ENCODE results near the gene PHACTR1. TPM values are rescaled to one million over a fixed set of nuclear protein-coding genes. Genes with fewer than 3 reads are reported as not detected.

Gene PHACTR1
- total RNA-seq, 8 experiments from 2014 or later, result 2.7 to 24.5 (median 16.4) TPM

DNA sequence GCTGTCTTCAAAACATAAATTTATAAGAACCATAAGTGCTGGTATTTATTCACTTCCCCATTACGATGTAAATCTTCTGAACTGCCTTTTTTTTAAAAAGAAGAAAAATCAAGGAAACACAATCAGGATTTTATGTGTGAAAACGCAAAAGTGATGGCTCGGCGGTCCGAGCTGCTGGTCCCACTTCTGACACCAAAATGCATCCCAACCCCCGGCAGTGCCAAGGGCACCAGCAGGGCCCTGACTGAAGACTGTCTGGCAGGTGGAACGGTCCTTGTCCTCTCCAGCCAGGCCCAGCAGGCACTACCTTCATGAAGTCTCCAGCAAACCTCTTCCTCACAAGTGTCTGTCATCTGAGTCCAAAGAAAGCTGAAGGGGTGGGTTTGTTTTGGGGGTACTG is 570.5 kb downstream of the PHACTR1 start:
- in situ Hi-C loops (cut with MboI; ENCODE audit: low pct_unique_long_range_greater_than_20kb in 2 of 9, low sequenced_read_pairs in 9 of 9, unreplicated experiment in 9 of 9), result loop anchor here in 1 of 9 experiments (25.0 kb wide), 1 partner anchor 375 kb away; no protein-coding TSS in a partner anchor
- H3K4me1 ChIP-seq (replicated peaks in 1 of 2), result peaks cover 7 to 15% of the 10 kb centered on the region in 2 donors
- no peak overlapping the region for H3K27ac ChIP-seq
- 89 to 100% (median 100%) methylated on average over 1 to 6 of the region's 7 CpGs; no CpG with 5 or more reads in 3 of the 10 experiments for WGBS, 10 experiments
- no peak overlapping the region for H3K4me3 ChIP-seq
- no peak for ATAC-seq (replicated peaks in 6 of 8)

GRCh38 chr6:13288481-13288880 is 571.9 kb downstream of the PHACTR1 start:
- in situ Hi-C loops (cut with MboI; ENCODE audit: low pct_unique_long_range_greater_than_20kb in 2 of 9, low sequenced_read_pairs in 9 of 9, unreplicated experiment in 9 of 9), result loop anchor here in 1 of 9 experiments (25.0 kb wide), 1 partner anchor 376 kb away; no protein-coding TSS in a partner anchor
- no peak overlapping the region for H3K27ac ChIP-seq
- ATAC-seq (replicated peaks in 6 of 8), result no peak
- H3K4me3 ChIP-seq, result no peak overlapping the region
- 90 to 96% (median 95%) methylated on average over 2 to 4 of the region's 9 CpGs; no CpG with 5 or more reads in 6 of the 10 experiments for whole genome bisulfite sequencing, 10 experiments
- H3K4me1 ChIP-seq (replicated peaks in 1 of 2), result peaks cover 7 to 15% of the 10 kb centered on the region in 2 donors

DNA sequence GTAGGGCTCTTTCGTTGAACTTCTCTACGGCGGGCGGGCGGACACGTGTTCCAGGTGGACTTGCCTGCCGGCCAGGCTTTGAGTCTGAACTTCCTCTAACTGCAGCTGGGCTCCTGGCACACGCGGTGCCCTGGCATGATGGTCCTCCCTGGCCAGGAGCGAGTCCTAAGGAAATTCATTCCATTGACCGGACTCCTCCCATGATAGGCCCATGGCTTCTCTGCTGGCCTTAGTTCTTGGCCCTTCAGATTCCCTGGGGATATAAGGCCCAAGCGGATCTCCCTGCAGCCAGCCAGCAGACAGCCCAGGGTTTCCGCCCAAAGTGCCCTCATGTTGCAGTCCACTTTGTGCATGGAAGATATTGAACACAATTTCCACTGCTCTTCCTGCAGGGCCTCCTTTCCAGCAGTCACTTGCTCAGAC is 572.4 kb downstream of the PHACTR1 start:
- WGBS, 10 experiments, result 83 to 100% (median 97%) methylated on average over 1 to 8 of the region's 13 CpGs; no CpG with 5 or more reads in 5 of the 10 experiments

GRCh38 chr6:13289789-13290318 is 573.3 kb downstream of the PHACTR1 start:
- H3K27ac ChIP-seq, result no peak overlapping the region
- peak in 2 of 8 experiments; percentile 19 to 30 for ATAC-seq (replicated peaks in 6 of 8)
- H3K4me3 ChIP-seq, result no peak overlapping the region
- in situ Hi-C loops (cut with MboI; ENCODE audit: low pct_unique_long_range_greater_than_20kb in 2 of 9, low sequenced_read_pairs in 9 of 9, unreplicated experiment in 9 of 9), result loop anchor here in 1 of 9 experiments (25.0 kb wide), 1 partner anchor 378 kb away; no protein-coding TSS in a partner anchor
- peaks cover 7 to 15% of the 10 kb centered on the region in 2 donors for H3K4me1 ChIP-seq (replicated peaks in 1 of 2)
- 50 to 100% (median 66%) methylated on average over 2 to 9 of the region's 9 CpGs; no CpG with 5 or more reads in 1 of the 10 experiments for WGBS, 10 experiments

More for the DNA sequence above, 572.4 kb downstream of the PHACTR1 start:
- ATAC-seq (replicated peaks in 6 of 8), result no peak
- Histone ChIP-seq H3K4me3 (no peak overlapping the region), H3K27ac (peak overlapping the region in 1 of 2 donors; percentile 18), H3K4me1 (replicated peaks in 1 of 2) (peaks cover 7 to 15% of the 10 kb centered on the region in 2 donors)
- in situ Hi-C loops (cut with MboI; ENCODE audit: low pct_unique_long_range_greater_than_20kb in 2 of 9, low sequenced_read_pairs in 9 of 9, unreplicated experiment in 9 of 9), result loop anchor here in 1 of 9 experiments (25.0 kb wide), 1 partner anchor 377 kb away; no protein-coding TSS in a partner anchor

DNA sequence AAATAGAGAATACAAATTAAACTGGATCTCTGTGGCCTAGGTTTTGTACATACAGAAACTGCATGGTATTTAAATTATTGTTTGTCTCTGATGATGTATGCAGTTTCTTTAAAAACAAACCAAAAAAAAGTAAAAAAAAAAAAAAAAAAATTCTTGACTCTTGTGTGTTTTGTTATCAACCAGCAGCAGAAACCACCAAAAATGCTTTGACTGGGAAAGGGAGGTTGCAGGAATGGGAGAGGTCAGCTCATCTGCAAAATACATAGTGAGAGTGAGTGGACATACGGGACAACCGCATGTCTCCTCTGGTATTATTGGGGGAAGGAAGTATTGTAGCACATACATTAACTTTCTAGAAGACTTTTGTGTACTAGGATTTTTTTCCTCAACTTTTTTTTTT is 573.8 kb downstream of the PHACTR1 start:
- no peak for ATAC-seq (replicated peaks in 6 of 8)
- H3K4me3 ChIP-seq, result no peak overlapping the region
- H3K4me1 ChIP-seq (replicated peaks in 1 of 2), result peaks cover 7 to 15% of the 10 kb centered on the region in 2 donors
- WGBS, 10 experiments, result 81 to 100% (median 88%) methylated on average over 2 of the region's 2 CpGs; no CpG with 5 or more reads in 4 of the 10 experiments
- in situ Hi-C loops (cut with MboI; ENCODE audit: low pct_unique_long_range_greater_than_20kb in 2 of 9, low sequenced_read_pairs in 9 of 9, unreplicated experiment in 9 of 9), result loop anchor here in 1 of 9 experiments (25.0 kb wide), 1 partner anchor 378 kb away; no protein-coding TSS in a partner anchor
- H3K27ac ChIP-seq, result no peak overlapping the region

- 80 to 100% (median 100%) methylated on average over 1 to 7 of the region's 9 CpGs; no CpG with 5 or more reads in 4 of the 10 experiments for WGBS, 10 experiments
- no peak overlapping the region for H3K27ac ChIP-seq
- peaks cover 7 to 15% of the 10 kb centered on the region in 2 donors for H3K4me1 ChIP-seq (replicated peaks in 1 of 2)
- in situ Hi-C loops (cut with MboI; ENCODE audit: low pct_unique_long_range_greater_than_20kb in 2 of 9, low sequenced_read_pairs in 9 of 9, unreplicated experiment in 9 of 9), result loop anchor here in 1 of 9 experiments (25.0 kb wide), 1 partner anchor 380 kb away; no protein-coding TSS in a partner anchor
- no peak overlapping the region for H3K4me3 ChIP-seq
- ATAC-seq (replicated peaks in 6 of 8), result no peak
These were observed 576.2 kb downstream of the PHACTR1 start for GRCh38 chr6:13292774-13293173.

DNA sequence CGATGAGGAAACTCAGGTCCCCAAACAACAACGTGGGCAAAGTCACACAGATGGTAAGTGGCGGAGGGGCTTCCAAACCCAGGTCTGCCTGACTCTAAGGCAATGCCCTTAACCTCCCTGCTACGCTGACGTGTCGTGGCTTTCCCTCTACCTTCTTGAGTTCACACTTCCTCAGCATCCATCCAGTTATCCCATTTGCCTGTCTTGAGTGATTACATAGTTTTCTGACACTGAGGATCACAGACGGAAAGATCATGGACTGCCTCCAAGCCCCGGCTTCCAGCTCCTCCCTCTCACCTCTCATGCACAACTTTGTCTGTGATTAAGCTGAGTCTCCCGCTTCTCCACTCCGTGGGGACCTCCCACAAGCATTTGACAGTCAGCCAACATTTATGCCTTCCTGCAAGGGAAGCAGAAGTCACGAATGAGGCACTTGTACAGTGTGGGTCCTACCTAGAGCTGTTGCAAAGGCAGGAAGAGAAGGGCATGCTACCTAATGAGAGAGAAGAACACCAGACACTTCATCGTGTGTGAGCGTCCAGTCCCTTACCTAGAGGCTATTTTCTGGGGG is 578.0 kb downstream of the PHACTR1 start:
- in situ Hi-C loops (cut with MboI; ENCODE audit: low pct_unique_long_range_greater_than_20kb in 2 of 9, low sequenced_read_pairs in 9 of 9, unreplicated experiment in 9 of 9), result loop anchor here in 1 of 9 experiments (25.0 kb wide), 1 partner anchor 382 kb away; no protein-coding TSS in a partner anchor
- WGBS, 10 experiments, result 27 to 100% (median 87%) methylated on average over 2 to 12 of the region's 13 CpGs; no CpG with 5 or more reads in 1 of the 10 experiments
- Histone ChIP-seq H3K4me1 (replicated peaks in 1 of 2) (peaks cover 7 to 11% of the 10 kb centered on the region in 2 donors), H3K4me3 (no peak overlapping the region), H3K27ac (no peak overlapping the region)
- no peak for ATAC-seq (replicated peaks in 6 of 8)

DNA sequence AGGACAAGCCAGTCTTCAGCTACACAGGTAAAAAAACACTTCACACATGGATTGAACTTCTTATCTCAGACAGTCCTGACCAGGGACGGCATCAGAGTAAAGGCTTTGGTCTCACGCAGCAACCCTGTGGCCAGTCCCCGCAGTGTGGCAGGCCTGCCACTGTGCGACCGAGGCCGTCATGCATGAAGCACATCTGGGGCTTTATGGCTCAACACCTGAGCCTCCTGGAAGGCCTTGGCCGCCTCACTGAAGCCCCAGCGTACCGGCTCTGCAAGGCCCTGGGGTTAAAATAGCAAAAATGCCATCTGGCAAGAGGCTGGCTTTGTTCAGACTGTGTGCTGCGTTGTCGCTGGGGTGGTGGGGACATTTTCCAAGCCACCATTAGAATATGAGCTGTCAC is 579.0 kb downstream of the PHACTR1 start:
- in situ Hi-C loops (cut with MboI; ENCODE audit: low pct_unique_long_range_greater_than_20kb in 2 of 9, low sequenced_read_pairs in 9 of 9, unreplicated experiment in 9 of 9), result loop anchor here in 1 of 9 experiments (25.0 kb wide), 1 partner anchor 383 kb away; no protein-coding TSS in a partner anchor
- no peak for ATAC-seq (replicated peaks in 6 of 8)
- no peak overlapping the region for H3K27ac ChIP-seq
- no peak overlapping the region for H3K4me3 ChIP-seq
- 60 to 91% methylated on average over 1 to 4 of the region's 11 CpGs; no CpG with 5 or more reads in 8 of the 10 experiments for WGBS, 10 experiments
- peaks cover under 1 to 1% of the 10 kb centered on the region in 2 donors for H3K4me1 ChIP-seq (replicated peaks in 1 of 2)

DNA sequence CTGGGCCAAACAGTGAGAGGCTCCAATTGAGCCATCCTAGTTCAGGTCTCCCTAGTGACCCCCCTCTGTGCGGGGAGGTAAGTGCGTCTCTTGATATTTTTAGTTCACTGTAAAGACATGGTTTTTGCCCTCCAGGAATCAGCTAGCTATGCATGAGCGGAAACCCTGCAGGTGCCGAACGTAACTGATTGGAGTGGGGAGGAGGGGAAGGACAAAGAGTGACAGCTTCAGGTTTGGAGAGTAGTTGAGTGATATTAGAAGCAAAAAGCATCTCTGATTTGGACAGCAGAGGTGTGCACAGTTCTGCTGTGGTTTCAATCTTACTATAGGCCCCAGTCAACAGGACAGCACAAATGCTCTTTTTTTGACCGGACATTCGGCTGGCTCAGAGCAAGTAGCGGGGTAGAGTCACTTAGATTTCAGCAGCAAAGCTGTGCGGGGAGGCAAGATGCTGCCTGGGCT is 580.0 kb downstream of the PHACTR1 start:
- H3K4me3 ChIP-seq, result no peak overlapping the region
- no peak for ATAC-seq (replicated peaks in 6 of 8)
- in situ Hi-C loops (cut with MboI; ENCODE audit: low pct_unique_long_range_greater_than_20kb in 2 of 9, low sequenced_read_pairs in 9 of 9, unreplicated experiment in 9 of 9), result loop anchor here in 1 of 9 experiments (25.0 kb wide), 1 partner anchor 384 kb away; no protein-coding TSS in a partner anchor
- no peaks in the 10 kb centered on the region for H3K4me1 ChIP-seq (replicated peaks in 1 of 2)
- H3K27ac ChIP-seq, result no peak overlapping the region
- 80 to 100% (median 95%) methylated on average over 1 to 8 of the region's 9 CpGs; no CpG with 5 or more reads in 2 of the 10 experiments for WGBS, 10 experiments

- H3K4me3 ChIP-seq, result no peak overlapping the region
- no peaks in the 10 kb centered on the region for H3K4me1 ChIP-seq (replicated peaks in 1 of 2)
- in situ Hi-C loops (cut with MboI; ENCODE audit: low pct_unique_long_range_greater_than_20kb in 2 of 9, low sequenced_read_pairs in 9 of 9, unreplicated experiment in 9 of 9), result loop anchor here in 1 of 9 experiments (25.0 kb wide), 1 partner anchor 385 kb away; no protein-coding TSS in a partner anchor
- ATAC-seq (replicated peaks in 6 of 8), result no peak
- WGBS, 10 experiments, result 50 to 100% (median 89%) methylated on average over 1 to 5 of the region's 5 CpGs; no CpG with 5 or more reads in 4 of the 10 experiments
- no peak overlapping the region for H3K27ac ChIP-seq
These were observed 580.8 kb downstream of the PHACTR1 start for GRCh38 chr6:13297391-13297790.

GRCh38 chr6:13298446-13298845 is 581.9 kb downstream of the PHACTR1 start:
- H3K4me3 ChIP-seq, result no peak overlapping the region
- no peak overlapping the region for H3K27ac ChIP-seq
- H3K4me1 ChIP-seq (replicated peaks in 1 of 2), result no peaks in the 10 kb centered on the region
- ATAC-seq (replicated peaks in 6 of 8), result no peak
- in situ Hi-C loops (cut with MboI; ENCODE audit: low pct_unique_long_range_greater_than_20kb in 2 of 9, low sequenced_read_pairs in 9 of 9, unreplicated experiment in 9 of 9), result loop anchor here in 1 of 9 experiments (25.0 kb wide), 1 partner anchor 386 kb away; no protein-coding TSS in a partner anchor
- 51 to 100% (median 79%) methylated on average over 1 to 3 of the region's 3 CpGs; no CpG with 5 or more reads in 1 of the 10 experiments for WGBS, 10 experiments

DNA sequence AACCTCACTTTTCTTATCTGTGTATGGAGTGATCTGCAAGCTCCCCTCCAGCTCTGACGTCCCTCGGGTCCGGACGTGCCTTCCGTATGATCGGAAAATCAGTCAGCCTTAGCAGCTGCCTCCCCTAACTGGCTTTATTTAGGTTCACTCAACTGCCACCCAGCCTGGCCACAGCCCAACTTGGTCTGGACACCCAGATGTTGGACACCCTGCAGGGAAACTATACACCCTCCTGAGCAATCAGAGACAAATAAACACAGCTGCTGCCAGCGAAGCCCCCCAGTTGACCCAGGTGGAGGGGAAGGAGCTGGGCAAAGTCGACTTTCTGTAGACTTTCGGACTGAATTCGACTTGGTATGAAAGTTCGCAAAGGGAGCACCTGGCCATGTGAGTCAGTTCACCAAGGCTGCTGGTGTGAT is 582.8 kb downstream of the PHACTR1 start:
- WGBS, 10 experiments, result 90 to 100% (median 97%) methylated on average over 2 to 5 of the region's 11 CpGs; no CpG with 5 or more reads in 4 of the 10 experiments
- Histone ChIP-seq H3K27ac (no peak overlapping the region), H3K4me3 (no peak overlapping the region), H3K4me1 (replicated peaks in 1 of 2) (peaks cover 0 to 5% of the 10 kb centered on the region in 2 donors)
- ATAC-seq (replicated peaks in 6 of 8), result no peak
- in situ Hi-C loops (cut with MboI; ENCODE audit: low pct_unique_long_range_greater_than_20kb in 2 of 9, low sequenced_read_pairs in 9 of 9, unreplicated experiment in 9 of 9), result loop anchor here in 1 of 9 experiments (25.0 kb wide), 1 partner anchor 387 kb away; no protein-coding TSS in a partner anchor
